GM20431 (cell line): Measurements from ENCODE around the gene PF4V1.
"Not testable (repeated sequence)": the region's sequence is repeated elsewhere in the genome, so short reads cannot be mapped to it uniquely, and the experiment has no call there.

Experiments used
- in situ Hi-C: fragments of 300-500 bp; cut with MseI, MboI; formaldehyde crosslinking; loops from one replicate; pipeline ENCODE4 v1.15.0; 2020; ENCODE audit warnings: low sequenced_read_pairs; ENCODE audit not compliant: unreplicated experiment

The PF4V1 gene

DNA sequence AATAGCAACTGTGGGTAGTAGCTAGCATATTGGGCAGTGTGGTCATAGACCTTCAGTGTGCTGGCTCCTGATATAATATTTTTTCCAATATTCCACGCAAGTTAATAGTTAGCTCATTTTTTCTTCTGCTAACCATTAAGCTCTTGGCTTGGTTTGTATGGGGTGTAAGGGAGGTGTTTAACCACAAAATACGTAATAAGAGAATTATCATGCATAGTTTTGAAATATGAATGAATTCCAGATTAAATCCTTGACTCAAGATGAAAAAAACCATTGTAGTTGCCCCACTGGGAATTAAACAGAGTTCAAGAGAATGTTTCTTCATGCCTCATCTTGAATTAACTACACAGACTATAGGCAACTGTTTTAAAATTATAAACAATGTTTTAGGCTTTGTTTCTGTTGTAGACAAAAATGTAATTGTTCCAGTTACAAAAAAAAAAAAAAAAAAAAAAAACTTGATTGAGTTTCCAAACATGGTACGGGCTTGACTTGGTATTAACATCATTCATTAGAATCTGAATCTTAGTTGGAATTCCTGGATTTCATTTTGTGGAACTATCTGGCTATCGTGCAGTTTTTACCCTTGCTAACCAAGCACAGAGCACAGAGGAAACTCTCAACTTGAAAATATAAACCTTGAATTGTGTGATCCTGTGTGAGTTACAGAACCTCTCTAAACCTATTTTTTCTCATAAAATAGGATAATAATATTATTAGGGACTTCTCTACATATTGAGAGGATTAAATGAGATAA lies 44.5 kb downstream of the PF4V1 start:
- in situ Hi-C loops = no loop called here

GRCh38 chr4:73899338-73899737 lies 46.2 kb downstream of the PF4V1 start:
- in situ Hi-C loops = not testable (repeated sequence)

GRCh38 chr4:73901031-73901430 lies 47.9 kb downstream of the PF4V1 start:
- in situ Hi-C loops = no loop called here

GRCh38 chr4:73902038-73902637 lies 49.0 kb downstream of the PF4V1 start:
- in situ Hi-C loops = no loop called here

DNA sequence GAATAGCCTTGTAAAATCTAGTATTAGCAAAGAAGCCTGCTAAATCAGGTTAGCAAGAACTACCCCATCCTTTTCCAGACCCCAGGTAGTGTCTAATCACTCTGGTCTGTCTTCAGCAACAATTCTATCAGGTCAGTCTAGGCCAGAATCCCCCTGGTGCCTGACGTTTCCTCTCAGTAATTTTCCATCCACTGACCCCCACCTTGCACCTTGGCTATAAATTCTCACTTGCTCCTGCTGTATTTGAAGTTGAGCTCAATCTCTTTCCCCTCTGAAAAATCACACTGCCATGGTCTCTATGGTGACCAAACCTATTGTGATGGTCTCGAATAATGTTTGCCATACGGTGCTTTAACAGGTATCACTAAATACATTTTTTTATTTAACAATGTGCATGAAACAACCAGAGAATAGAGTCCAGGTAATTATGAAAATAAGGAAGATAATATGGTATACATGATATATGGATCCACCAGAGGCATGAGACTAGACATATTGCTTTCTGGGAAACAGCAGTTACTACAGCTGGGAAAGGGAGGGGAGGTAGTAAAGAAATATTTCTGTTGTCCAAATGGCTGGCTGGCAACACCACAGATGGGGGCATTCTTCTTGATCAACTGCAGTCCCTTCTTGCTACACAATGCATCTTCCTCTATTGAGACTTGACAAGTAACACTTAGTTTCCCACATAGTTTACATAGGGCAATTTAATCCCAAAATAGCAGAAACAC lies 49.9 kb downstream of the PF4V1 start:
- in situ Hi-C loops = no loop called here
